Upper lobe of left lung (tissue), 4 donors: ENCODE results near the gene LHX4.

Experiments used
- EP300 ChIP-seq, 4 donors: sonication (generic); formaldehyde crosslinking; IDR thresholded peaks; one replicate each; pipeline ENCODE4 v1.5.1; 2017; ENCODE audit warnings: antibody characterized with exemption in 4 of 4, control low read depth in 2 of 4
- TF ChIP-seq, protein P1 (sequence below), 6 experiments: fragments of 450-650 bp in 4 of 6; fragments of 200-600 bp in 2 of 6; sonication (generic) in 2 of 6; IDR thresholded peaks; one replicate each; pipeline ENCODE4 v1.5.1; 2016 to 2019; ENCODE audit warnings: antibody characterized with exemption in 6 of 6

DNA sequence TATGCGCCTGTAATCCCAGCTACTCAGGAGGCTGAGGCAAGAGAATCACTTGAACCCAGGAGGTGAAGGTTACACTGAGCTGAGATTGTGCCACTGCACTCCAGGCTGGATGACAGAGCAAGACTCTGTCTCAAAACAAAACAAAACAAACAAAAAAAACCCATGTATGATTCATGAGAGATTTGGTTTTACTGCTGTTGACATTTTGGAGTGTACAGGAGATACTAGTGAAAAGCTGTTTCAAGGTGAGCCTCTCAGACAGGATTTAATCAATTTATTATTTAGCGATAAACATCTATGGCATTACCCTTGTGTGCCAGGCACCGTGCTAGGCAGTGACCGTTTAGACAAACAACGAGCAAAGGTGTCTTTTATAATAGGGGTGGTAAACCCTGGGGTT, 16.5 kb downstream of the LHX4 start:
- TF ChIP-seq EP300 (IDR thresholded peaks at IDR 0.05) = no peak
- TF ChIP-seq, protein P1, sequence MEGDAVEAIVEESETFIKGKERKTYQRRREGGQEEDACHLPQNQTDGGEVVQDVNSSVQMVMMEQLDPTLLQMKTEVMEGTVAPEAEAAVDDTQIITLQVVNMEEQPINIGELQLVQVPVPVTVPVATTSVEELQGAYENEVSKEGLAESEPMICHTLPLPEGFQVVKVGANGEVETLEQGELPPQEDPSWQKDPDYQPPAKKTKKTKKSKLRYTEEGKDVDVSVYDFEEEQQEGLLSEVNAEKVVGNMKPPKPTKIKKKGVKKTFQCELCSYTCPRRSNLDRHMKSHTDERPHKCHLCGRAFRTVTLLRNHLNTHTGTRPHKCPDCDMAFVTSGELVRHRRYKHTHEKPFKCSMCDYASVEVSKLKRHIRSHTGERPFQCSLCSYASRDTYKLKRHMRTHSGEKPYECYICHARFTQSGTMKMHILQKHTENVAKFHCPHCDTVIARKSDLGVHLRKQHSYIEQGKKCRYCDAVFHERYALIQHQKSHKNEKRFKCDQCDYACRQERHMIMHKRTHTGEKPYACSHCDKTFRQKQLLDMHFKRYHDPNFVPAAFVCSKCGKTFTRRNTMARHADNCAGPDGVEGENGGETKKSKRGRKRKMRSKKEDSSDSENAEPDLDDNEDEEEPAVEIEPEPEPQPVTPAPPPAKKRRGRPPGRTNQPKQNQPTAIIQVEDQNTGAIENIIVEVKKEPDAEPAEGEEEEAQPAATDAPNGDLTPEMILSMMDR (IDR thresholded peaks at IDR 0.05) = no peak
